Medulla oblongata (tissue), 1 donor: ENCODE measurements around the gene KCTD1.

Source experiments
- DNase-seq: peaks from one replicate; pipeline ENCODE4 v3.0.0-alpha.2; 2015; ENCODE audit errors: extremely low spot score

KCTD1 gene

DNA sequence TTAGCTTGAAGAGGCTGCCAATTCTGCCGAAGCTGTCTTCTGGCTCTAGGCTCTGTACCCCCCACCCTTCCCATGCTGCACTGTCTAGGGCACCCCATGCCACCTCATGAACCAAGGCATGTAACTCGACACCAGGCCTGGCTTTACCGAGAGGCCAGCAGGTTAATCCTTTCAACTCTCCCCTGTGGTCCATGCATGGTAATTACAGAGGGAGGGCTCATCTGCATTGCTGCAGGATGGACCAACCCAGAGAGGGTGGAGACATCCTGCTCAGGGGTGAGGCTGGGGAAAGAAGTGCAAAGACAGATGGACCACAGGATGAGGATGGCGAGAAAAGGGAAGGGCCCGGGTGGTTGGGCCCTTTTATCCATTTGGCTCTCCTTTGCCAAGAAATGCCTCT lies 65.8 kb downstream of the KCTD1 start:
- no peak for DNase-seq

DNA sequence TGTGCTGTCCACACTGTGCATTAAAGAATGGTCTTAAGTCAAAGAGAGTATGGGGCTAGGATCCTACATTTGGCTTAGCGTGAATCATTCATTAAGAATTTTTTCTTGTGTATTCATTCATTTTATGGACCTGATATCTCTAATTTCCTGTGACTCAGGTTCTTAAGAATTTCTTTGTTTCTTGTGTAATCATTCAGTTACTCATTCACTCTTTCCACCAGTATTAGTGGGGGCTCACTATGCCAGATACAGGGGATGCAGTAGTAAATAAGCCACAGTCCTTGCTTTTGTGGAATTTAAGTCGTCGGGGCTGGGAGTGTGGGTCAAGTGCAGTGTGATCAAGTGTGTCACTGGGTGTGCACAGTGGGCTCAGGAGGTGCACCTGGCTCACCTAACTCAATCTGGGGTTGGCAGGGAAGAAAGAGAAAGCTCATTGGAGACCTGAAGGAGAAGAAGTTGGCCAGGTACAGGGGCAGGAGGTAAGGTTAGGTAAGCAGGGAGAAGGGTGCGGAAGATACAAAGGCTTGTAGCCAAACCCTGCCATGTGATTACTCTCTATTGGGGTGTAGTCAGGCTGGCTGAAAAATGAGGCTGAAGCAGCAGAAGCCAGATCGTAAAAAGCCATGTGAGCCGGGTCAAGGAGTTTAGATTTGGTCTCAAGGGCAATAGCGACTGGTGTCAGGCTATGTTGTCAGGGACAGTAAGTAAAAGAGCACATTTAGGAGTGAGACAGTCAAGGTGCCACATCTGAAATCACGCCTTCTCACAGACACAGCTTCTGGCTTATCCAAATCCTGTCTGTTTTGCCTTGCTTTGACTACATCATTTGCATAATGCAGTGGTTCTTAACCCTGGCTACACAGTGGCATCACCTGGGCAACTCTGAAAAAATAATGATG lies 67.2 kb downstream of the KCTD1 start:
- no peak for DNase-seq

DNA sequence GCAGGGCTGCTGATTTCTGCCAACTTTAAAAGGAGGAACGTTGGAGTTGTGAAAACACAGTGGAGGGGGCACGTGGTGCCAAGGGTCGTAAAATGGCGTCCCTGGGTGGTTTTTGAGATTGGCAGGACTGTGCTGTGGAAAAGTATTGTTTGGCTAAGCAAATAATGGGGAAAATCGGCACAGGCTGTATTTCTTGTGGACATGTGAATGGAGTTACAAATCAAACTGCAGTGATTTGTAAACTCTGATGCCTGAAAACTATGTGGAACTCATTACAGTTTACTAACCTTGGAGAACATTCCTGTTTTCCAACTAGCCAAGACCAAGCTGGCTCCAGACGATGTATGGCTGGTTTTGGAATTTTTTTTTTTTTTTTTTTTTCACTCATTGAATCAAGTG lies 68.7 kb downstream of the KCTD1 start:
- DNase-seq, result peak; percentile 8

GRCh38 chr18:26479065-26479680 lies 69.2 kb downstream of the KCTD1 start:
- DNase-seq, result no peak

- DNase-seq, result no peak
Measured at GRCh38 chr18:26477828-26478466, 70.4 kb downstream of the KCTD1 start.

- DNase-seq, result no peak
Measured at GRCh38 chr18:26476697-26477096, 71.7 kb downstream of the KCTD1 start.

- DNase-seq, result no peak
Measured at GRCh38 chr18:26474542-26474941, 73.8 kb downstream of the KCTD1 start.

- no peak for DNase-seq
Measured at GRCh38 chr18:26473672-26474071, 74.7 kb downstream of the KCTD1 start.

- DNase-seq, result no peak
Measured at GRCh38 chr18:26471826-26472225, 76.5 kb downstream of the KCTD1 start.

DNA sequence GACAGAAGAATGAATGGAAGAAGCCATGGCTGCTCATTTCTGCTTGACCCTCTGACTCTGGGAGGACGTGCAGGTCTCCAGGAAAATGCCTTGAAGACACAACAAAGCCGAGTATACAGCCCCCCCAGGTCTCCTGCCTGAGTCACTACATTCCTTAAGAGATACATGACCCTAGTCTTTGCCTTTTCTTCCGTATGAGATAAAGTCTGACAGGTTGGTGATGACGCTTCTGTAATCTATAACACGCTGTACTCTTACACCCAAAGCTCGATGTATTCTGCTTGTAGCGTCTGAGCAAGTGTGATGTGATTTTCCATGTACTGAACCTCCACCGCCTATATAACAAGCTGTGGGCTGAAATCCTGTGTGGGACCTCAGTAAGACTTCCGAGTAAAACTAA lies 77.3 kb downstream of the KCTD1 start:
- no peak for DNase-seq

DNA sequence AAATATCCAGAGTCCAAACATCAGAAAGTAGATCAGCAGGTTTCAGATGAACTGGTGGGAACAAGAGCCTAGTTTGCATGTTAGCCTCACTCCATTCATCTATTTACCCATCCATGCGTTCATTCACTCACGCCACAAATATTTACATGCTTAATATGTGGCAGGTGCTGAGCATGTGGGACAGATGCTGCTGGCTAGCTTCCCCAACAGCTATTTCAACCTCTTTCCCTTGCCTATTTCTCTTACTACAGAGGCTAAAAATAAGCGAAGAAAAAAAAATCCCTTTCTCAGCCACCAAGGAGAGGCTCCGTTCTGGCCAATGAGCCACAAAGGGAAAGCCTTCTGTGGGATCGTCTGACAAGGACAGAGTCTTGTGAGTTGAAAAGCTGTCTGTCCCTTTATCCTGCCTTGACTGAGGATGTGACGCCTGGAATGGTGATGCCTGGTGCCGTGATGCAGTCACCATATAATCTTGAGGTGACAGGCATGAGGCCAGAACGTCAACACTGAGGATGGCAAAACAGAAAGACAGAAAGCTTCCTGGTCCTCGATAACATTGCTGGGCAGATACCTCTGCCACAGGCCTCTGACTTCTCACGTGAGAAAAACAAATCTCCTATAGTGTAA lies 78.2 kb downstream of the KCTD1 start:
- DNase-seq, result peak; percentile 10

DNA sequence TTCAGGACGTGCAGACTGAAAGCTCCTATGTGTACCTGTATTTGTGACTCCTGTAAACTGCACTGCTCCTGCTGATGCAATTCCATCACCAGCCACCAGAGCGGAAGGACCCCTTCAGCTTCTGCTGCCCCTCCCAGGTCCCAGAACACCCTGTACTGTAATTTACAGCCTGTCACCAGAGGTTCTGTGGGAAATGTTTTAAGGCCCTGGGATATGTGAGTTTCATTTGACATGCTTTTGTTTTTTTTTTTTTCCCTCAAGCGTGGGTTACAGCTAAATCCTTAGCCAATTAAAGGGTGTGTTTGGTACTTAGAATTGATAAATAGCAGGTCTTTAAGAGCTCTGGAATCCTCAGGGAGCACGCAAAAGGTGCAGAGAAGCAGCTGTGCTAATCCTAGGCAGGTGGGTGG lies 79.4 kb downstream of the KCTD1 start:
- no peak for DNase-seq

GRCh38 chr18:26466026-26466425 lies 82.3 kb downstream of the KCTD1 start:
- DNase-seq, result no peak

DNA sequence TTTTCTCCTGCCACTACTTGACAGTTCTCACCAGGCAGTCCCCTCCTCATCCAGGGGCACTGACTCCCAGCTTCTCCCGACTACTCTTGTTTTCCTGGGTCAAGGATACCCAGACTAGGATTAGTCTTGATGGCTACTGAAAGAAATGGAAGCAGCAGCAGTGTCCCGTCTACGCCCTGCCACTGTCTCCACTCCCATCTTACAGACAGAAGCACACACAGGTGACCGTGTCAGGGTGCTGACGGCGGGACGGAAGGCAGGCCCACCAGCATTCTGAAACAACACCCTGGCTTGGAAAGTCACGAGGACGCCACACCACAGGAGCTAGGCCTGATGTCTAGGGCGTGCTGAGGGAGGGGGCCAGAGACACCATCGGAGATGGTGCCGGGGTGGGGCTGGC lies 82.9 kb downstream of the KCTD1 start:
- no peak for DNase-seq

GRCh38 chr18:26464128-26465011 lies 84.0 kb downstream of the KCTD1 start:
- DNase-seq, result no peak

DNA sequence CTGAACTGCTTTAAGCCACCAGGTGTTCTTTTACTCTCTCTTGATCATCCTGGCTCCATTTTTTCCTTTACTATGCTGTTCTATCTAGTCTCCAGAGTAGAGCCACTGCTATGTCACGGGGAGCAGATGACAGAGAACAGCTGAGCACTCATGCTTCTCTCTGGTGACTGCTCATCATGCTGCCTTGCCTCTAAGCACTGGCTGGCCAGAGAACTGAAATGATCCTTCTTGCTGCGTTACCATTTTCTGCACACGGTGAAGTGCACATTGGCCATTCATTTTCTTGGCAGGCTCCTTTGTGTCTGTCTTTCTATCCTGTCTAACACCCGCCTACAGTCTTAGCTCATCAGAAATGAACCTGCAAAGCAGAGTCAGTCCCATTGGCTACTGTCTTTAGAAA lies 86.0 kb downstream of the KCTD1 start:
- peak; percentile 22 for DNase-seq

DNA sequence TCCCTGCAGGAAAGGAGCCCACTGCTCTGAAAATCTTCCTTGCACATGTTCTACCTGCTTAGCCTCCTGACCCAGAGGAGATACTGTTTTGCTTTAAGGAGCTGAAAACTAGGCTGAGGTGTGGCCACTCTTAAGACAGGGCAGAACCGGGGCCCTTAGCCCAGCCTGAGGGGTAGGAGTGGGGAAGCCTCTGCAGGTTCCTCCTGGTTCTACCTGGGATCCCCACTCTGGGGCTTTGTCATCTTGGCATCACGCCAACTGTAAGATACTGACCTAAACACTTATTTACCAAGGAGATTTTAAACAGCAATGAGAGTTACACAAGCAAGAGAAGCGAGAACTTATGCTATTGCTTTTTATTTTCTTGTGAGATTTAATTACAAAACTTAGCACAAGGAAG lies 86.9 kb downstream of the KCTD1 start:
- no peak for DNase-seq

DNA sequence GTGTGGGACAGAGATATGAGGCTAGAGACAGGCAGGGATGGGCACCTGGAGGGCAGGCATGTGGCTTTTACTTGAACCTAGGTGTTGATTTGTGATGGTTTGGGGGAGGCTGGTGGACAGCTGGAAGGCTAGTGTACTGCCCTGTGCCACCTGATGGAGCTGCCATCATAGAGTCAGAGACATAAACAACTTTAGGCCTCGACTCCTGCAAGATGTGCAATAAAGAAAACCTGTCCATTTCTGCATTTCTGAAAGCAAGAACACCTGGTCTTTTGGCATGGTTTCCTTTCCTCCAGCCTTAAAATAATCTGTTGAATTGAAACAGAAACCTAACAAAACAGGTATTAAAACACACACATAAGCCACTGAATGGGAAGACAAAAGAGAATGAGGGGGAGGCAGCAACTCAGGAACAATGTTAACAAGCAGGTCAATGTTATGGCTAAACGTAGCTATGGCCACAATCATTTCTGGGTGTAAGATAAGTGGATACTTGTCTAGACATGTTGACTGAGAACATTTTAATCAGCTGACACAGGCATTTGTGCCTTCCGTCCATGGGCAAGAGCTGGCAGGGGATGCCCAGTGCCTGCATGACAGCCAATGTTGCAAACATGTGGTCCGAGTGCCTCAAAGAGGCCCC lies 87.8 kb downstream of the KCTD1 start:
- no peak for DNase-seq

DNA sequence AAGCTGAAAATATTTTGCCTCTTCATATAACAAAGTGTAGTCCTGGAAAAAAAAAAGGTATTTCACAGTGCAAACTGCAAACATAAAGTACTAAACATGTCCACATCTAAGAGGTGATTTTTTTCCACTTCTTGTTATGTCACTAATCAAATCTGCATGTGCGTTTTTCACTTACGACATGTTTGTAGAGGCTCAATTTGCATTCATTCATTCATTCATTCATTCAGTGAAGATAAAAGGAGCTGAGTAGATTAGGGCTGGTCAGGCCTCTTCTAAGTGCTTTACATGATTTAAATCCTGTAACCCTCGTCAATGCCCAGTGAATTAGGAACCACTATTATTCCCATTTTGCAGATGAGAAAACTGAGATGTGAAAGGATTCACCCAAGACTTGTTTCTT lies 88.5 kb downstream of the KCTD1 start:
- DNase-seq, result no peak

GRCh38 chr18:26459340-26459739 lies 89.0 kb downstream of the KCTD1 start:
- DNase-seq, result no peak
